GM18907 (cell line): Measurements from ENCODE around the gene CREB5.

Source experiments
- ATAC-seq: cut with Tn5 transposase; IDR thresholded peaks from one replicate; pipeline ENCODE4 v1.9.1; 2021; ENCODE audit warnings: mild to moderate bottlenecking, moderate library complexity; ENCODE audit not compliant: unreplicated experiment

The CREB5 gene

GRCh38 chr7:28832669-28833068 is 420.4 kb downstream of the CREB5 start:
- no peak for ATAC-seq

GRCh38 chr7:28835800-28836199 is 423.5 kb downstream of the CREB5 start:
- no peak for ATAC-seq

- ATAC-seq = no peak
These were observed 424.4 kb downstream of the CREB5 start for GRCh38 chr7:28836716-28837115.

GRCh38 chr7:28837216-28837615 is 424.9 kb downstream of the CREB5 start:
- ATAC-seq = no peak

- ATAC-seq = no peak
These were observed 428.3 kb downstream of the CREB5 start for GRCh38 chr7:28840592-28840995.

- no peak for ATAC-seq
These were observed 429.4 kb downstream of the CREB5 start for GRCh38 chr7:28841766-28842165.

GRCh38 chr7:28842769-28843295 is 430.5 kb downstream of the CREB5 start:
- ATAC-seq = no peak

GRCh38 chr7:28845106-28845505 is 432.8 kb downstream of the CREB5 start:
- ATAC-seq = no peak

- no peak for ATAC-seq
These were observed 434.9 kb downstream of the CREB5 start for GRCh38 chr7:28847176-28847575.

GRCh38 chr7:28847681-28848080 is 435.4 kb downstream of the CREB5 start:
- ATAC-seq = no peak

GRCh38 chr7:28848906-28849305 is 436.6 kb downstream of the CREB5 start:
- no peak for ATAC-seq

- ATAC-seq = no peak
These were observed 438.4 kb downstream of the CREB5 start for GRCh38 chr7:28850699-28851098.

GRCh38 chr7:28853150-28853549 is 440.8 kb downstream of the CREB5 start:
- no peak for ATAC-seq

- ATAC-seq = peak; percentile 98
These were observed 441.8 kb downstream of the CREB5 start for GRCh38 chr7:28853834-28854749.

GRCh38 chr7:28854750-28855074 is 442.4 kb downstream of the CREB5 start:
- no peak for ATAC-seq

- no peak for ATAC-seq
These were observed 443.4 kb downstream of the CREB5 start for GRCh38 chr7:28855538-28856217.

- ATAC-seq = no peak
These were observed 444.3 kb downstream of the CREB5 start for GRCh38 chr7:28856656-28857055.

GRCh38 chr7:28858206-28858605 is 445.9 kb downstream of the CREB5 start:
- no peak for ATAC-seq

- ATAC-seq = no peak
These were observed 446.6 kb downstream of the CREB5 start for GRCh38 chr7:28858895-28859294.

GRCh38 chr7:28861825-28862224 is 449.5 kb downstream of the CREB5 start:
- ATAC-seq = no peak

GRCh38 chr7:28862595-28863272 is 450.4 kb downstream of the CREB5 start:
- ATAC-seq = no peak
